Measurements from ENCODE around the gene ITGA8. TPM values are rescaled to one million over a fixed set of nuclear protein-coding genes. Genes with fewer than 3 reads are reported as not detected.

The ITGA8 gene
- total RNA-seq, 2 experiments from 2014 or later: not detected

DNA sequence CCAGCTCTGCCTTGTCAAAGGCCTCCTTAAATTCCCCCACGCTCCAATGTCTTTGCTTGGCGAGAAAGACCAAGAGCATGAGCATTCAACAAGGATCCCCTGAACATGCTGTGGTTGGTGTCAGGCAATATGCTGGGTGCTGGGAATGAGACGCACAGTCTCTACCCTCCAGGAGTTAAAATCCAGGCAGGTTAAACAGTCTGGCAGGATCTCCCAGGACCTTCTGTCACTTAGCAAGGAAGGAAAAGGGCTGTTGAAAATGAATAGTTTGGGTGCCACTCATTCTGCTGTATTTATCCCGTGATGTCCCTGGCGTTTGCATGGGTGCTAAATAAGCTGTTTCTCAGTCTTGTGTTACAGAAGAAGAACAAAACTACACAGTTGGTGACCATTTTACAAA, 21.9 kb upstream of the ITGA8 start:
- no peaks in the 10 kb centered on the region for H3K4me1 ChIP-seq (ENCODE audit: insufficient read depth, low read length)

DNA sequence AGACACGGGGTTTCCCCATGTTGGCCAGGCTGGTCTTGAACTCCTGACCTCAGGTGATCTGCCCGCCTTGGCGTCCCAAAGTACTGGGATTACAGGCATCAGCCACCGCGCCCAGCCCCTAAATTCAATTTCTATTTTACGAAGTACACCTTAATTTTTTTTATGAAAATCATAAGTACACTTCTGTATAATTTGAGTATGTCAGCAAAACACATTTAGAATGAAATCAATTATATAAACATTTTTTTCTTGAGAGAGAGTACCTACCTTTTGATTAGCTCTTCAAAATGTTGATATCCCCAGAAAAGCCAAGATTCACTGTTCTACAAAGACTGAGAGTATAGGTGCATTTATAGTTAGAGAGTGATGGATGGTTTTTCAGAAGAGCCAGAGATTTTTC, 20.5 kb upstream of the ITGA8 start:
- Mint-ChIP-seq H3K36me3 (ENCODE audit: low read depth) (no peaks in the 10 kb centered on the region), H3K4me1 (ENCODE audit: low read depth) (no peaks in the 10 kb centered on the region), H3K9me3 (no peaks in the 10 kb centered on the region), H3K4me3 (no peak overlapping the region), H3K27ac (no peak overlapping the region), H3K27me3 (peaks cover 25% of the 10 kb centered on the region)
- intact Hi-C loops (cut with DNase I, micrococcal nuclease): loop anchor here in 1 of 2 experiments (10.0 kb wide), 1 partner anchor 315 kb away; no protein-coding TSS in a partner anchor
- no peaks in the 10 kb centered on the region for H3K36me3 ChIP-seq (ENCODE audit: insufficient read depth, low read length)
- H3K27me3 ChIP-seq (ENCODE audit: control insufficient read depth in 1 of 2, insufficient read depth in 2 of 2, low read length in 2 of 2): peaks cover 4 to 5% of the 10 kb centered on the region in 2 experiments
- H3K4me1 ChIP-seq (ENCODE audit: insufficient read depth, low read length): no peaks in the 10 kb centered on the region
- H3K9me3 ChIP-seq (ENCODE audit: control insufficient read depth in 1 of 2, insufficient read depth in 1 of 2, low read length in 2 of 2): no peaks in the 10 kb centered on the region
- TF ChIP-seq, protein P1, sequence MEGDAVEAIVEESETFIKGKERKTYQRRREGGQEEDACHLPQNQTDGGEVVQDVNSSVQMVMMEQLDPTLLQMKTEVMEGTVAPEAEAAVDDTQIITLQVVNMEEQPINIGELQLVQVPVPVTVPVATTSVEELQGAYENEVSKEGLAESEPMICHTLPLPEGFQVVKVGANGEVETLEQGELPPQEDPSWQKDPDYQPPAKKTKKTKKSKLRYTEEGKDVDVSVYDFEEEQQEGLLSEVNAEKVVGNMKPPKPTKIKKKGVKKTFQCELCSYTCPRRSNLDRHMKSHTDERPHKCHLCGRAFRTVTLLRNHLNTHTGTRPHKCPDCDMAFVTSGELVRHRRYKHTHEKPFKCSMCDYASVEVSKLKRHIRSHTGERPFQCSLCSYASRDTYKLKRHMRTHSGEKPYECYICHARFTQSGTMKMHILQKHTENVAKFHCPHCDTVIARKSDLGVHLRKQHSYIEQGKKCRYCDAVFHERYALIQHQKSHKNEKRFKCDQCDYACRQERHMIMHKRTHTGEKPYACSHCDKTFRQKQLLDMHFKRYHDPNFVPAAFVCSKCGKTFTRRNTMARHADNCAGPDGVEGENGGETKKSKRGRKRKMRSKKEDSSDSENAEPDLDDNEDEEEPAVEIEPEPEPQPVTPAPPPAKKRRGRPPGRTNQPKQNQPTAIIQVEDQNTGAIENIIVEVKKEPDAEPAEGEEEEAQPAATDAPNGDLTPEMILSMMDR (IDR thresholded peaks at IDR 0.05): no peak
- ATAC-seq (ENCODE audit: poor library complexity): no peak
- no peak overlapping the region for H3K27ac ChIP-seq (ENCODE audit: low read depth in 1 of 2, low read length in 2 of 2)
- CTCF ChIA-PET: no interaction called here
- POLR2A ChIA-PET: no interaction called here
- no peak for DNase-seq
- H3K4me3 ChIP-seq (ENCODE audit: low read length): no peak overlapping the region

More for the DNA sequence above, 21.9 kb upstream of the ITGA8 start:
- Histone ChIP-seq H3K27ac (ENCODE audit: low read depth in 1 of 2, low read length in 2 of 2) (no peak overlapping the region), H3K9me3 (ENCODE audit: control insufficient read depth in 1 of 2, insufficient read depth in 1 of 2, low read length in 2 of 2) (no peaks in the 10 kb centered on the region), H3K4me3 (ENCODE audit: low read length) (no peak overlapping the region), H3K36me3 (ENCODE audit: insufficient read depth, low read length) (no peaks in the 10 kb centered on the region), H3K27me3 (ENCODE audit: control insufficient read depth in 1 of 2, insufficient read depth in 2 of 2, low read length in 2 of 2) (peaks cover 3 to 5% of the 10 kb centered on the region in 2 experiments)
- CTCF ChIA-PET: no interaction called here
- POLR2A ChIA-PET: no interaction called here
- ATAC-seq (ENCODE audit: poor library complexity): no peak
- no peak overlapping the region for H3K4me3 Mint-ChIP-seq
- H3K9me3 Mint-ChIP-seq: no peaks in the 10 kb centered on the region
- H3K36me3 Mint-ChIP-seq (ENCODE audit: low read depth): no peaks in the 10 kb centered on the region
- TF ChIP-seq, protein P1 (IDR thresholded peaks at IDR 0.05): no peak
- peaks cover 16% of the 10 kb centered on the region for H3K27me3 Mint-ChIP-seq
- DNase-seq: no peak
- no peaks in the 10 kb centered on the region for H3K4me1 Mint-ChIP-seq (ENCODE audit: low read depth)
- intact Hi-C loops (cut with DNase I, micrococcal nuclease): loop anchor here in 1 of 2 experiments (10.0 kb wide), 1 partner anchor 317 kb away; no protein-coding TSS in a partner anchor
- H3K27ac Mint-ChIP-seq: no peak overlapping the region

DNA sequence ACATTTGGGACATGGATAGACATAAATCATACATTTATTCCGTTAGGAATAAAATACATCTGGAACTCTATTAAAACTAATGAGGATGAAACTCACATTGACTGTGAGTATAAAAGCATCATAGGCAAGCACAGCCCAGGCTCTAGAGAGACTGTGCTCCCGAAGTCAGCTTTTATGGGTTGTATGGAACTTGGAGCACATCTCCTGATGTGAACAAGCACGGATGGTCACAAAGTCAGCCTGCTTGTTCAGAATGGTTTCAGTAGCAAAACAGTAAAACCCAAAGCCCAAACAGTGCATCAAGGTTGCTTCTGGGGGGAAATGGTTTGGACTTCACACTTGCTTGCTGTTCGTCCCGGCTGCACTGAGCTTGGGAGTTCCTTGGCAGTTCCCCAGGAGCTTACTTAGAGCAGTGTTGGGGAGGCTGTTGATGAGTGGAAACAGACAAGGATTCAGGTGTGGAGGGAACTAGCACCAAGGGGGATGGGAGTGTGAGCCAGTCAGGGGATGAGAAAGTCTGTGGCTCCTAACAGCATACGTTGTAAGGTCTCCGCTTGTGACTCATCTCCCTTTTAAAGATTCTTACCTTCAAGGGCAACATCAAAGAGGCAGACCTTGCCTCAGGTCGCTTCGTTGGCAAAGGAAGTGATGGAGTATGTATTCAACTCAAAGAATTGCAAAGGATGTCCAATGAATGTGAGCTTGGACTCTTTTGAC, 19.7 kb upstream of the ITGA8 start:
- POLR2A ChIA-PET: no interaction called here
- intact Hi-C loops (cut with DNase I, micrococcal nuclease): no loop called here
- H3K4me1 Mint-ChIP-seq (ENCODE audit: low read depth): no peaks in the 10 kb centered on the region
- H3K9me3 ChIP-seq (ENCODE audit: control insufficient read depth in 1 of 2, insufficient read depth in 1 of 2, low read length in 2 of 2): no peaks in the 10 kb centered on the region
- CTCF ChIA-PET: no interaction called here
- no peaks in the 10 kb centered on the region for H3K36me3 Mint-ChIP-seq (ENCODE audit: low read depth)
- DNase-seq: no peak
- TF ChIP-seq, protein P1 (IDR thresholded peaks at IDR 0.05): no peak
- peaks cover 5 to 6% of the 10 kb centered on the region in 2 experiments for H3K27me3 ChIP-seq (ENCODE audit: control insufficient read depth in 1 of 2, insufficient read depth in 2 of 2, low read length in 2 of 2)
- no peak for ATAC-seq (ENCODE audit: poor library complexity)
- H3K27ac ChIP-seq (ENCODE audit: low read depth in 1 of 2, low read length in 2 of 2): no peak overlapping the region
- H3K4me1 ChIP-seq (ENCODE audit: insufficient read depth, low read length): no peaks in the 10 kb centered on the region
- no peak overlapping the region for H3K27ac Mint-ChIP-seq
- no peaks in the 10 kb centered on the region for H3K9me3 Mint-ChIP-seq
- peaks cover 25% of the 10 kb centered on the region for H3K27me3 Mint-ChIP-seq
- H3K4me3 Mint-ChIP-seq: no peak overlapping the region
- no peak overlapping the region for H3K4me3 ChIP-seq (ENCODE audit: low read length)
- no peaks in the 10 kb centered on the region for H3K36me3 ChIP-seq (ENCODE audit: insufficient read depth, low read length)
